ENCODE data around the gene FAT1.

FAT1 gene

GRCh38 chr4:186752325-186752724, 28.7 kb upstream of the FAT1 start:
- ATAC-seq (ENCODE audit: low read depth) (no peak), DNase-seq (ENCODE audit: low spot score) (no peak)
- Histone ChIP-seq H3K9me3 (ENCODE audit: severe bottlenecking) (no peaks in the 10 kb centered on the region), H3K27me3 (ENCODE audit: insufficient read depth, poor library complexity, severe bottlenecking) (no peaks in the 10 kb centered on the region), H3K27ac (ENCODE audit: poor library complexity, severe bottlenecking) (no peak overlapping the region), H3K36me3 (ENCODE audit: low read depth) (no peaks in the 10 kb centered on the region), H3K4me1 (ENCODE audit: insufficient read depth, poor library complexity, severe bottlenecking) (no peaks in the 10 kb centered on the region), H3K4me3 (ENCODE audit: severe bottlenecking) (no peak overlapping the region)
- TF ChIP-seq CTCF (IDR thresholded peaks at IDR 0.05; ENCODE audit: poor library complexity, severe bottlenecking): no peak

- Histone ChIP-seq H3K27ac (ENCODE audit: poor library complexity, severe bottlenecking) (no peak overlapping the region), H3K9me3 (ENCODE audit: severe bottlenecking) (no peaks in the 10 kb centered on the region), H3K4me3 (ENCODE audit: severe bottlenecking) (no peak overlapping the region), H3K27me3 (ENCODE audit: insufficient read depth, poor library complexity, severe bottlenecking) (no peaks in the 10 kb centered on the region), H3K36me3 (ENCODE audit: low read depth) (no peaks in the 10 kb centered on the region), H3K4me1 (ENCODE audit: insufficient read depth, poor library complexity, severe bottlenecking) (no peaks in the 10 kb centered on the region)
- no peak for TF ChIP-seq CTCF (IDR thresholded peaks at IDR 0.05; ENCODE audit: poor library complexity, severe bottlenecking)
- DNase-seq (ENCODE audit: low spot score) (no peak), ATAC-seq (ENCODE audit: low read depth) (no peak)
Measured at GRCh38 chr4:186749611-186750281, 26.1 kb upstream of the FAT1 start.

GRCh38 chr4:186746581-186746980, 22.9 kb upstream of the FAT1 start:
- DNase-seq (ENCODE audit: low spot score): no peak

GRCh38 chr4:186743261-186743660, 19.6 kb upstream of the FAT1 start:
- Histone ChIP-seq H3K4me1 (ENCODE audit: insufficient read depth, poor library complexity, severe bottlenecking) (no peaks in the 10 kb centered on the region), H3K36me3 (ENCODE audit: low read depth) (no peaks in the 10 kb centered on the region), H3K27me3 (ENCODE audit: insufficient read depth, poor library complexity, severe bottlenecking) (no peaks in the 10 kb centered on the region), H3K9me3 (ENCODE audit: severe bottlenecking) (no peaks in the 10 kb centered on the region), H3K27ac (ENCODE audit: poor library complexity, severe bottlenecking) (no peak overlapping the region), H3K4me3 (ENCODE audit: severe bottlenecking) (no peak overlapping the region)
- DNase-seq (ENCODE audit: low spot score) (no peak), ATAC-seq (ENCODE audit: low read depth) (no peak)
- no peak for TF ChIP-seq CTCF (IDR thresholded peaks at IDR 0.05; ENCODE audit: poor library complexity, severe bottlenecking)

More at GRCh38 chr4:186746581-186746980, 22.9 kb upstream of the FAT1 start:
- H3K9me3 ChIP-seq (ENCODE audit: severe bottlenecking): no peaks in the 10 kb centered on the region
- no peaks in the 10 kb centered on the region for H3K27me3 ChIP-seq (ENCODE audit: insufficient read depth, poor library complexity, severe bottlenecking)
- no peak overlapping the region for H3K27ac ChIP-seq (ENCODE audit: poor library complexity, severe bottlenecking)
- peak; percentile 70; the same call in 2 of the 3 replicates for ATAC-seq (ENCODE audit: low read depth)
- no peaks in the 10 kb centered on the region for H3K36me3 ChIP-seq (ENCODE audit: low read depth)
- no peaks in the 10 kb centered on the region for H3K4me1 ChIP-seq (ENCODE audit: insufficient read depth, poor library complexity, severe bottlenecking)
- TF ChIP-seq CTCF (IDR thresholded peaks at IDR 0.05; ENCODE audit: poor library complexity, severe bottlenecking): no peak
- H3K4me3 ChIP-seq (ENCODE audit: severe bottlenecking): no peak overlapping the region

- DNase-seq (ENCODE audit: low spot score): no peak
Measured at GRCh38 chr4:186740822-186741221, 17.2 kb upstream of the FAT1 start.

More at GRCh38 chr4:186740822-186741221, 17.2 kb upstream of the FAT1 start:
- H3K9me3 ChIP-seq (ENCODE audit: severe bottlenecking): no peaks in the 10 kb centered on the region
- H3K27ac ChIP-seq (ENCODE audit: poor library complexity, severe bottlenecking): no peak overlapping the region
- ATAC-seq (ENCODE audit: low read depth): no peak
- H3K4me3 ChIP-seq (ENCODE audit: severe bottlenecking): no peak overlapping the region
- H3K27me3 ChIP-seq (ENCODE audit: insufficient read depth, poor library complexity, severe bottlenecking): no peaks in the 10 kb centered on the region
- TF ChIP-seq CTCF (IDR thresholded peaks at IDR 0.05; ENCODE audit: poor library complexity, severe bottlenecking): no peak
- peaks cover 12% of the 10 kb centered on the region for H3K4me1 ChIP-seq (ENCODE audit: insufficient read depth, poor library complexity, severe bottlenecking)
- H3K36me3 ChIP-seq (ENCODE audit: low read depth): no peaks in the 10 kb centered on the region
